ENCODE data around the gene PTPRM. TPM values are rescaled to one million over a fixed set of nuclear protein-coding genes. Genes with fewer than 3 reads are reported as not detected.

Gene PTPRM
- polyA plus RNA-seq, 3 donors: 89.6 to 94.8 (median 92.6) TPM

DNA sequence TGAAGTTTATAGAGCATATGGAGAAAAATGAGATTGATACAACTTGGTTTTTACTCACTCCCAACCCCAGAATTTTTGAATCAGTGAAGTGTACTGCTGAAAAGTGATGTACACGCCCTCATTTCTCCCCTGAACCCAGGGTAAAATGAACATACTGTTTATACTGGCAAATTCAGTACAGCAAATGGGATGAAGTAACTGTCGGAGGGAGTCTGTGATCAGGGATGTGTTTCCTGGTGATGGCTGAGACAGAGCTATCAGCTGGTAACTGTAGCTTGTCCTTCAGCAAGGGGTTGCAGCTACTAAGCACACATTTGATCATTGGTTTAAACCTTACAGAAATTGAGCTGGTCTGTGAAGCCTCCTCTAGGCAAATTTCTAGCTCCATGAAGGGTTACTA, 191.6 kb downstream of the PTPRM start:
- no peak for DNase-seq (ENCODE audit: extremely low read depth in 1 of 11, low read depth in 9 of 11, low spot score in 4 of 11)

DNA sequence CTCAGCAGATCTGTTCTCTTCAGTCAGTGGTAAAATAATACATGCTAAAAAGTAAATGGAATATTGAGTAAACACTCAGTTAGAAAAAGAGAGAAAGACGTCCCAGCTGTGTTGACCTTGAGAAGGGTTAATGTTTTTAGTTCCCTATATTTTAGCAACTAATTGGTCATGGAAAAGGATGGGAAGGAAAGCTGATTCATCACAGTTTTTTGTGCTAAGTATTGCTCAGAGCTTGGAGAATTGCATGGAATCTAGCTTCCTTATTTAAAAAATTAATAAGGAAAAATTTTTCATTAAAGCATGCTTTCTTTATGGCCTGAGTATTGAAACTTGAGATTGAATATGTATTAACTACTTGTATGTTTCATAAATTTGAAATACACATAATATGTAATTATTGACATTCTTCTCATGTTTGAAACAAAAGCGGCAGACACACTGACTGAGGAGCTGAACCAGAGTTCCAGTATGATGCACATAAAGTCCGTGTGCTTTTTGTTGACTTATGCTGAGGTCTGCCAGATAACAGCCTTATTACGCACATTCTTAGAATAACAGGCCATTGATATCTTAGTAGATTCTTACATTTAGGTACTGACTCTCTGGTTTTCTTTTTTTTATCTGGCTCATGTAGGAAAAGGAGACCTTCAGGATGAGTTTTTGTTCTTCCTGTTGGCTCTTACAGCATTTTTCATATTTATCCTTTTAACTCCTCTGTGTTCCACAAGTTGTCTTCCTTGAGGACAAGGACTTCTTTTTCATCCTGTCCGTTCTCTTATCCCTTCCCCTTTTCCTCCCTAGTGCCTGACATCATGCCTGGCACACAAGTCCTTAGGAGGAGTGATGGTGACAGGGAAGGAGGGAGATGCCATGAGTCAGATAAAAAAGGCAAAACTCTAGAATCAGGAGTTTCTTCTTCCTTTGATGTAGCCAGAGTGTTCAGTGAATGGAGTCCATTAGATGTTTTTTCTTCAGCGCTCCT, 194.1 kb downstream of the PTPRM start:
- DNase-seq (ENCODE audit: extremely low read depth in 1 of 11, low read depth in 9 of 11, low spot score in 4 of 11): no peak

DNA sequence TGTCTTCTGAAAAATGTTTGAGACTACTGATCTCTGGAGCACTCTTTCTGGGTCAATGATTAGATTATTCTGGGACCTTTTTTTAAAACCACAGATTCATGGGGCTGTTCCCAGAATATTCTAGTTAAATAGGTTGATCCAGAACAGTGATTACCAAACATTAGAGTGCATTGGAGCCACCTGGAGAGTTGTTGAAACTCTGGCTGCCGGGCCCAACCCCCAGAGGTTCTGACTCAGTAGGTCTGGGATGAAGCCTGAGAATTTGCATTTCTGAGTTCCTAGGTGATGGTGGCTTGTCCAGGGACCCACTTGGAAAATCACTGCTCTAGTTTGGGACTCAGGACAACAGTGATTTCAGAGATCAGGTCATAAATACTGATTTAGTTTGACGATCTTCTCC, 197.3 kb downstream of the PTPRM start:
- no peak for DNase-seq (ENCODE audit: extremely low read depth in 1 of 11, low read depth in 9 of 11, low spot score in 4 of 11)

DNA sequence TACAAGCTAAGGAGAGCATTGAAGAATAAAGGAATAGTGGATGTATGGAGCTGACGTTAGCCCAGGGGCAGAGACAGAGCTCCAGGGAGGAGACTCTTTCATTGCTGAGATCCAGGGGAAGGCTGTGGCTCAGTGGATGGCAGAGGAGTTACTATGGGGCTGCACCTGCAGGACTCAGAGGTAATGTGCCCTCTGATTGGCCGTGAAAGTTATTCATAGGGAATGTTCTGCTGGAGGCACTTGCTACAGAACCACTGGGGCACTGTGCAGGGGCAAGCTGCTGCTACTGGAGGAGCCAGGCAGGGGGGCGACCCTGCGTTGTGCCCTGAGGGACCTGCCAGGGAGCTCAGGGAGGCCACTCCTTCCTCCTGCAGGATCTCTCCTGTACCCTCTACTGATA, 199.2 kb downstream of the PTPRM start:
- no peak for DNase-seq (ENCODE audit: extremely low read depth in 1 of 11, low read depth in 9 of 11, low spot score in 4 of 11)

DNA sequence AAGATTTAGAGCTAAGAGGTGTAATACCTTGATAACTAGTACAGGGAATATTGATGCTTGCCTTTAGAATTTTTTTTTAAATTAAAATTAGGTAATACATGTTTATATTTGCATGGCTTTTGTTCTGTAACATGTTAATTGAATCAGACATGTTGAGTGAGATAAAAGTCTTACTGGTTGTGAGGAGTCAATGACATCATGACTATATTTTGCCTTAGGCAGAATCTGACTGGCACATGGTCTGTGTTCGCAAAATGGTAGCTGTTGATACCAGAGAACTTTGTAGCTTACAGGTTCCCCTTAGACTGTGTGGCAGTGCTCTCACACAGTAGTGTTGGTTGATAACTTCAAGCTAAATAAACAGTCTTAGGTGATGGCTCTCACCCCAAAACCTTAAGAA, 199.7 kb downstream of the PTPRM start:
- no peak for DNase-seq (ENCODE audit: extremely low read depth in 1 of 11, low read depth in 9 of 11, low spot score in 4 of 11)

DNA sequence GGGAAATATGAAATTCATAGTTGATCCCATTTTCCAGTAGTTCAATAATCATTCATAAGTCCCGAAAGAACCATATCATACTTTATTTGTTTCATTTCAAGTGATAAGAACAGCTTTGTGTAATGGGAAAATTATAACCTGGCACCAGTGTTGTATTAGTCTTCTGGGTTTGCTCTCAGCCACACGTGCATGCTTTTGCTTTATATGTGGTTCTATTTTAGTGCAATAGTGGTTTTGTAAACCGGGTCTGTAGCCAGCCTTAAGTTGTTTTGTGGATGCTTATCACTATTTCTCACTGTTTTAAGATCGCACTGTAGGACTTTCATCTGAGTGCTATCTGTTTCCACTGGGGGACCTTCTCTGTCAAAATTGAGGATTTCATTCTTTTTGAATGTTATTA, 203.8 kb downstream of the PTPRM start:
- no peak for DNase-seq (ENCODE audit: extremely low read depth in 1 of 11, low read depth in 9 of 11, low spot score in 4 of 11)

DNA sequence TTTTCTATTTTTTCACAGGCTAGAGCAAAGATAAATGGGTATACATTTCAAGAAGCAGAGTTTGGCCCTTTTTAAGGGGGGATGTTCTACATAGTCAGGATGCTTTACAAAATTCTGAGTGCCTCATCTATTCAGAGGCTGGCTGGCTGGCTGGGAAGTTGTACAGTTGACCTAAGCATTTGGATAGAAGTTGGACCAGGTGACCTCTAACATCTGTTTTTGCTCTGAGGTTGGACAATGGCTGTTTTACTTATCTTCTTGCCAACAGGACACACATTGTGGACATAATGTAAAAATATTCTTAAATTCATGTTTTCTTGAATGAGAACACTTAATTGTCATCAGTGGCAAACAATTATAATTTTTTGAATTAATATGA, 205.4 kb downstream of the PTPRM start:
- DNase-seq (ENCODE audit: extremely low read depth in 1 of 11, low read depth in 9 of 11, low spot score in 4 of 11): no peak

DNA sequence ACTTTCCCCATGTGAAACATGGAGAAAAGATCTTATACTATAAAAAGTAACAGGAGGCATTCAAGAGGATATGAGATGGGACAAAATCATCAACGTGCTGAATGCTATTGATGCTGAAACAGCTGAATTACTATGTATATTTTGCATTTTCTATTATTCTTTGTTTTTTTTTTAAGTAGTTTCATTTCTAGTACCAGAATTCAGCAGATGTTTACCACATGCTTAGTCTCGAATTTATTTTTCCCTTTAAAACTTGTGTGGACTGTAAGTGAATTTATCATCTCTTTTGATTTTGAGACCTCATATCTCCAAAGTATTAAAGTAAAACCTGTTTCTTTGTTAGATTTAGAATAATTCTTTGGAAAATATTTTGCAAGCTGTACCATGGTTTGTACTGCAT, 205.8 kb downstream of the PTPRM start:
- no peak for DNase-seq (ENCODE audit: extremely low read depth in 1 of 11, low read depth in 9 of 11, low spot score in 4 of 11)

DNA sequence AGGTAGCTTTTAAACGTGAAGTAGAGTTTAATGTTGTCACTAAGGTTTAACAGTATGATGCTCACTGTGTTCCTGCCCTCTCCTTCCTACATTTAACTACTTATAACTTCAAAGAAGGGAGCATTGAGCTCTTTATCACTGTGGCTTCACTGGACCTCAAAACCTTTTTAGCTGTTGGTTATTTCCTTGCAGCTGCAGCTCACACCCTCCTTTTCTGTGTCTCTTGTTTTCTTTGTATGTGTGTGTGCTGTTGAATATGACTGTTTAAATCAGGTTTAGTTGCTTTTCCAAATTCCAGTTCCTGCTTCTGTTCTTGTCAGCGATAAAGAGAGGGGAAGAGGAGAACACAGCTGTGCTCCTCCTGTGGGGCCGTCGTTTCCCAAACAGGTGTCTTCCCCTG, 208.0 kb downstream of the PTPRM start:
- DNase-seq (ENCODE audit: extremely low read depth in 1 of 11, low read depth in 9 of 11, low spot score in 4 of 11): no peak

DNA sequence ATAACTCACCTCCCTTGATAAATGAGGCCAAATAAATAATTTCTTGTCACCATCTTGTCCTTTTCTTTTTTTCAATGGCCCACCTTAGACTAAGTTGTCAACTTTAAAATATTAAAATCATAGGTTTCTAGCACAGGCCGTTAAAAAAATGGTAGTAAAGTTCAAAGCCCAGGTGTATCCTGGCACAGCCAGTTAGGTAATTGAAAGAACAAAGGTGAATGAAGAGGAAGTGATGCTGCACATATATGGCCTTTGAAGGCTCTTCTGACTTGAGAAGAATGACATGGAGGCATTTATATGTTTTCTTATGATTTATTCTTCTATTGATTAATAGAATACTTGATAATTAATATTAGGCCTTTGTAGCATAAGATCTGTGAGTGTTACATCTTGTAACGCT, 208.7 kb downstream of the PTPRM start:
- no peak for DNase-seq (ENCODE audit: extremely low read depth in 1 of 11, low read depth in 9 of 11, low spot score in 4 of 11)

DNA sequence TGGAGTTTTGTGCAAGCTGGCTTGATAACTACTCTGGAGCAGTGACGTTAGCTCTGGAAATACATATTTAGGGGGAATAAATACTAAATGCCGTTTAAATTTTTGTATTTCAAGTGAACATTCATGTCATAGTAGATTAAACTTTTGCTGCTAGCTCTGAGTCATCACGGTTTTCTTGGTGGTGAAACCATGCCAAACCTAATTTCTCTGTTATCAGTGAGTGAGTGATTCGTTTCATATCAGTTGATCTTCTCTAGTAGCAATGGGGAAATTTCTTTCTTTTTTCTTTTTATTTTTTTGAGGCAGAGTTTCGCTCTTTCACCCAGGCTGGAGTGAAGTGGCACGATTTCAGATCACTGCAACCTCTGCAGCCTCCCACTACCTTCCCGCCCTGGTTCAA, 211.1 kb downstream of the PTPRM start:
- no peak for DNase-seq (ENCODE audit: extremely low read depth in 1 of 11, low read depth in 9 of 11, low spot score in 4 of 11)

DNA sequence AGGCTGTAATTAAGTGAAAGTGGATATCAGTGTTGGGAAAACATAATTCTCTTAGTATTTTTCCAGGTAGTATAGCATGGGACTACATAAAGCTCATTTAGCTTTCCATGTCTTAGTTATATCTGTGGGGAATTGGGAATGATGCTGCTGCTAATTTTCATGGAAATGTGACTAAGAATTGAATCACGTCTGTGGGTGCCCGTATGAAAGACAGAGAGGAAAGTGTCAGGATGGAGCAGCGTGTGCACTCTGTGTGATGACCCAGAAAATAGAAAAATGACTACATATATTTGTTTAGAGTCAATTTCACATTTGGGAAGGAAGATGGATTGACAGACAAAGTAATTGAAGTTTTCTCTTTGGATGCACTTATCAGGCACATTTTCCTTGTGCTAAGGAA, 212.1 kb downstream of the PTPRM start:
- DNase-seq (ENCODE audit: extremely low read depth in 1 of 11, low read depth in 9 of 11, low spot score in 4 of 11): no peak

DNA sequence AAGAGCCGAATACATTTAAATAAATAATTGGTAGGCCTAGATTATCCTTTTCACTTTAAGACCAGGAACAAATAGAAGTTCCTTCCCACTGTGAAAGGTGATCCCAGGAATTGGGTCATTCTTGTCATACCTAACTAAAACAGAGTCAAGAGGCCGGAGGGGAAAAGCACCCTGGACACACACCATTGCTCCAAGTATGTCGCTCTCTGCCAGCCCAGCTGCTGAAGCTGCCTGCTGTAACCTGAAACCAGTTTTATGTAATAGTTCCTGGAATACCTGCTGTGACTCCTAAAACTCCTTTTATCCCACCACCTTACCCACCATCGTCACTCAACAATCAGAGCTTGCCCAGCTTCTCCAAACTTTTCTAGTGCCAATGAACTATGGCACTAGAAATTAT, 217.1 kb downstream of the PTPRM start:
- peak in 5 of 11 donors; percentile 20 to 37 (median 24) for DNase-seq (ENCODE audit: extremely low read depth in 1 of 11, low read depth in 9 of 11, low spot score in 4 of 11)

DNA sequence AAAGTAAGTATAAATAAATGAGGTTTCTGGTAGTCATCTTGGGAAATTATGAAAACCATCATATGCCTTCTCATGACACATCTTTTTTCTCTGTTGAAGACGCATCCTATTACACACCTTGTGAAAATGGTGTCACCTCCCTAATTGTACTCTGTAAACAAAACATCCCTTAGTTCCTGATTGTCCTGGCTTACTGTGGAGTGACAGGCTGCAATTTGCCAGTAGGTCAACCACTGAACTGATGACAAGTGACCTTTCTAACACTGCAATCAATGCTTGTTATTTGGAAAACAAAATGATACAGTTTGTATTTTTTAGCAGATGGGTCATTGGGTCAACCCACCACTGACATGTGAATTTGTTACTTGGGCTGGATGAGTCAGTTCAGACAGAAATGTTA, 219.5 kb downstream of the PTPRM start:
- DNase-seq (ENCODE audit: extremely low read depth in 1 of 11, low read depth in 9 of 11, low spot score in 4 of 11): no peak

DNA sequence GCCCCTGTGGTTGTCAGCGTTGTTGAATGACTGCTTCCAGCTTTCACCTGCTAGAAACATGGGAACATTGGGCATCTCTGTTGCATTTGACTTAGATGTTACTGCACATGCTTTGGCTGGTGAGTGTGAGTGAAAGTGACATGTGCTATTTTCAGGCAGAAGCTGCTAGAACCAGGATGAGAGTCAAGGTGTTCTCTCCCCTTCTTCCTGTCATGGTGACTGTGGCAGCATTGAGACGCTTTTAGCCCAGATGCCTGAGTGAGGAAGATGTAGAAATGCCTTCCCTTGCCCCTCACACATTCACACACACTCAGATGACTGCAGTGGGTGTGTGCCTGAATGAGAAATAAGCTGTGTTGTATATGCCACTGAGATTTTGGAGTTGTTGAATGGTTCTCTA, 220.2 kb downstream of the PTPRM start:
- DNase-seq (ENCODE audit: extremely low read depth in 1 of 11, low read depth in 9 of 11, low spot score in 4 of 11): no peak

DNA sequence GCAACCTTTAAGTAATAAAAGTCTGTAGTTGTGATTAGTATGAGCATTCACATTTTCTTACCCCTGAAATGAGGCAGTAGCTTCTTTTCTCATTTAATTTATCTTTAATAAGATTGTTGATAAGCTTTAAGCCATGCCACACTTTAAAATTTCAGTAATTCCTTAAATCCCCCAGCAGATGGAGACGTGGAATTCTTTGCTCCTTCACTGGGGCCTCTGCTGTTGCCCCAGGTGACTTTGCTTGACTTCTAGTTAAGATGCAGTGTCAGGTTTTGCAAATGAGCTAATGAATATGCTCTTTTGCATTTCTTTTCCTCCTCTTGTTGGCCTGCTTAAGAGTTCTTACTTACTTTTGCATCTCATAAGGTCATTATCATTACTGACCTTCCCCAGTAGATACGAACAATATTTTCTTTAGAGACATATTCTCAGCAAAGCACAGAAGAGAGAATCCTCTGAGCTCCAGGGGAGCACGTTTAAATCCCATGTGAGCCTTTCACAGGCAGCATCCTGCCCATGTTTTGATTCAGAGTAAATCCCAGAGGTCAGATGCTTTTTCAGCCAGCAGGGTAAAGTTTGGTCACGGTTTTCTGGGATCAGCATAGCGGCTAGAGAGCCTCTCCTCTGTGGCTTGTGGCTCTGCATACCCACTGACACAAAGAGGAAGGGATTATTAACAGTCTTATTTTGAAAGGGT, 222.9 kb downstream of the PTPRM start:
- peak in 8 of 11 donors; percentile 14 to 43 (median 20) for DNase-seq (ENCODE audit: extremely low read depth in 1 of 11, low read depth in 9 of 11, low spot score in 4 of 11)

DNA sequence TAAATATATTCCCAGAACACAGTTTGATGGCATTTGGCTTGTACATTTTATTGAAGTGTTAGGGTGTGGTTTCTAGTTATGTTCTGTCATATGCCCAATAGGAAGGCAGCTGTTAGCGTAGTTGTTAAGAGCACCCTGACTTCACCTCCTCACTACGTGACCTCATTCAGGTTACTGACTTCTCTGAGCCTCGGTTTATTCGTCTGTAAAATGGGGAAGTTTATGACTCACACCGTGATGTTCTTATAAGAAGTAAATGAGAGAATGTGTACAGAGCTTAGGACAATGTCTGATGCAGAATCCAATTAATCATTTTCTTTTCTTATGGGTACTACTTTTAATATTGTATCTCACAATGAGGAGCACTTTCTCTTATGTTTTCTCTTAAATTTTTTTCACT, 226.0 kb downstream of the PTPRM start:
- no peak for DNase-seq (ENCODE audit: extremely low read depth in 1 of 11, low read depth in 9 of 11, low spot score in 4 of 11)

DNA sequence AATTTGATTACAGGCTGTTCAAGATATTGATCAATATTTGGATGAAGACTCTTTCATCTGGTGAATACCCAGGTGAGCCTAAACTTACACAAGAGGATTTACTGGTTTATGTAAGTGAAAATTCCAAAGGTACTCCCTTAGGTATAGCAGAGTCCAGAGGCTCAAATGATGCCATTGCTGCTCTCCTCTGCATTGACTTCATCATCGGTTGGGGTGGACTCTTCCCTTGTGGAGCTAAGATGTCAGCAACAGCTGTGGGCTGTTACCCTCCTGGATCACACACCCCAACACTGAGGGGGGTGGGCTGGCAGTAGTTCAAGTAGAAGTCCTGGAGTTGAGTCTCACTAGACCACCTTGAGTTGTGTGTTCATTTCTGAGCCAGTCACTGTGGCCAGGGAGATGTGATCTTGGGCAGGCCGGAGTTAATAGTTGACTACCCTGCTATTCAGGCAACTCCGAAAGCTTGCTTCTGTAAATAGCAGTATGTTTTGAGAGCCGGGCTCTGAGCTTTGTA, 236.9 kb downstream of the PTPRM start:
- DNase-seq (ENCODE audit: extremely low read depth in 1 of 11, low read depth in 9 of 11, low spot score in 4 of 11): no peak

DNA sequence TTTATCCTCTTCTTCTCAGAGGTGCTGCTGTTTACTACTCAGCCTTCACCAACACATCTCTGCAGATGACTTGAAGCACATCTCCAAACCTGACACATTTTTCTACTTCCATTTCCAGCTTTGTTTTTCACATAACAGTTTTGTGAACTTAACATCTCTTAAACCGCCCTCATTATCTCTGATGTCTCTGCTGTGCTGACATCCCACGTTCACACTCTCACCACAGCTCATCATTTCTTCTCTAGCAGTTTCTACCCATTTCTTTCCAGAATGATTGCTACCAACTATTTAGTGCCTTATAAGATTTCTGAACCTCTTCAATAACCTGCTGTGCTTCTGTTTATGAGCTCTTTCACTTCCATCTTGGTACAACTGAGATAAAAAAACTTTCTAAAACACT, 238.0 kb downstream of the PTPRM start:
- no peak for DNase-seq (ENCODE audit: extremely low read depth in 1 of 11, low read depth in 9 of 11, low spot score in 4 of 11)

DNA sequence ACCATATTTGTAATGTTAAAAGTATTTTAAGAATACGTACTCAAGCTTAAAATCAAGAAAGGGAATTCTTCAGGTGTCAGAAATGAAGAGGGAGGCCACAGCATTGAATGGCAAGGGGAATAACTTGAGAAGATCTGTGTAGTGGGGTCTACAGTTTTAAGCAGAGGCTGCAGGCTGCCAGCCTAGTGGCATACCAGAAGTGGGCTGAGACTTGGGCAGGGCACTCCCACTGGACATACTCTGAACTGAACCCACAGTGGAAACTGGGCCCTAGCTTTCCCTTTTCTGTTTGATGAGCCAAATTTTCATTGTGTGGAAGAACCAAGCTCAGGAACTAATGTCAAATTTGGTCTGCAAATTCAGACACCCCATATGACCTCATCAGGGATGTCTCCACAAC, 238.8 kb downstream of the PTPRM start:
- no peak for DNase-seq (ENCODE audit: extremely low read depth in 1 of 11, low read depth in 9 of 11, low spot score in 4 of 11)

Data from renal cortex interstitium (tissue), 11 donors.